Stimulated activated naive CD8-positive, alpha-beta T cell treated with anti-CD3 and anti-CD28 coated beads, Interleukin-15, Interleukin-2, amounts not matched to agents 100 U/mL and 50 U/mL, for 24 hours (primary cell): ENCODE results near the gene TNRC6C.
"Not testable (repeated sequence)": the region's sequence is repeated elsewhere in the genome, so short reads cannot be mapped to it uniquely, and the experiment has no call there.

Experiments
- ATAC-seq: fragments of 150-1000 bp; cut with Tn5 transposase; one replicate; pipeline ENCODE4 v1.10.0; 2021
- DNase-seq: peaks from one replicate; pipeline ENCODE4 v3.0.0; 2021

Gene TNRC6C

DNA sequence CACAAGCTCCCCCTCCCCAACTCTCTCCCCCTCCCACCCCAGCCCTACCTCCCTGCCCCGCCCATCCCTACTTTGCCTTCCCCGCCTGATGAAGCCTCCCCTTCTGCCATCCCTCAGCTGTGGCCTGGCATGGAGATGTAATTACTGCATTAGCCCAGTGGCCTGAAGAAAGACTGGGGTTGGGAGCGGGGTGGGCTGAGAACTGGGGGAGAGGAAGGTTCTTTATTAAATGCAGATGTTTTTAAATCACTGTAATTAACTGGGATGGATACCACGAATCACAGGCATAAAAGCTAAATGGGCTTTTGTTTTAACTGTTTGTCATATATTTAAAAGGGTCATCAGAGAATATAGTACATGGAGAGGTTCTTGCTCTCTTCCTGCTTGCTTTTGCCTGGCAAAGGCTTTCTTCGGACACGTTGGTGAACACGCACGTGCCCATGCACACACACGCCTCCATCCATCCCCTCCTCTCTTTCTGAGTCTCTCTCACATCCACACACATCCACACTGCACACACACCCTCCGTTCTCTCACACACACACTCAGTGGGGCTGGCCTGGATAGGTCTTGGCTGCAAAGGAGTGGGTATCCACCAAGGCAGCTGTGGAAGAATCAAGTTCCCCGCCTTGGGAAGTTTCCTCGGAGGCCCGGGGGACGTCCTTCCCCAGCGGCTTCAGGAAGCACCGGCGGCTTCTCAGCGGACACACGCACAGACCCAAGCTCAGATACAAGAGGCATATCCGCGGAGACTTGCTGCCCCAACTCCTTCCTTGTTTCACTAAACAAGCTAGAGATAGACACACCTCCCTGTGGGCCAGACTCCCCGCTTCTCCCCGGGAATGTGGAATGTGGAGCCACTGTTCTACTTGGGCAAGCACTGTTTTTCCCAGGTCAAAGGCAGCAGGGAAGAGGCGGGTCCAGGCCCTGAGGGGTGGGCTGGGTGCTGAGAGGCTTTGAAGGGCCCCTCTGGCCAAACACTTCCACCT is 27.4 kb upstream of the TNRC6C start:
- no peak for ATAC-seq

DNA sequence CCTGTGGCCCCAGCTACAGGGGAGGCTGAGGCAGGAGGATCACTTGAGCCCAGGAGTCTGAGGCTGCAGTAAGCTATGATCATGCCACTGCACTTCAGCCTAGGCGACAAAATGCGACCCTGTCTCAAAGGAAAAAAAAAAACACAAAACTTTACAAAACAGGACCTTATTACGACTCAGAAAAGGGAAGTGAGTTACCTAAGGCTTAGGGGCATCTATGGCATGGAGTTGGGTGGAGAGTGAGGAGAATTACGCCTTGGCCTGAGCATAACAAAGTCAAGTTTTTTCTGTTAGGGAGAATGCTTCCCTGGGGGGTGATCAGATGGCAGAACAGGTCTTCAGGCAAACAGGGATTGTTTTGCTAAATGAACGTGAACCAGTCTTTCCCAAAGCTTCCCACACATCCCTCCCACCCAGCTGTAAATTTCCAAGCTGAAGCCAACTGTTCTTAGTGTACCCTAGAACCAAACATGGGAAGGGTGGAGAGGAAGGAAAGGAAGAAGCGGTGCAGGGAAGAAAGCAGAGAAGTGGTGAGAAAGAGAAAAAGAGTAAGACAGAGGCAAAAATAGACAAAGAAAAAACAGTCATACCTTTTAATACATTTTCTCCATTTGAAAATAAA is 24.6 kb upstream of the TNRC6C start:
- DNase-seq = no peak
- no peak for ATAC-seq

More for the DNA sequence above, 27.4 kb upstream of the TNRC6C start:
- DNase-seq = no peak

DNA sequence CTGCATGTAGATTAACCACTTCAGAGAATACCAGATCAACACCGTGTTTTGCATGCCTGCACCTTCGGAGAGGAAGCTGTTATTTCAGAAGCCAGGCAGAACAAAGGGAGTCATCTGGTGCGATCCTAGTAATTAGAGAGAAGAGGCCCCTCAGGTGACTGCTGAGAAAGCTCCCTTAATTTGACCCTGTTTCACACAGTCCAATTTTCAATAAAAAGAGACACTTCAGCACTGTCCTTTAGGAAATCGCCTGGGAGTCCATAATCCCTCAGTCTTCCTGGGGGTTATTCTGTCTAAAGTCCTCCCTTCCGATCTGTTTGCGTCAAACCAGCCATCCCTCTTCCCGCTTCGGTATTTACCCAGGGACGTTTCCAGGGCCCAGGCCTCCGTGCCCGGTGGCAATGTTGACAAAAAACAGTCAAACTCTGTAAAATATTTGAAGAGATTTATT is 23.4 kb upstream of the TNRC6C start:
- no peak for ATAC-seq
- no peak for DNase-seq

DNA sequence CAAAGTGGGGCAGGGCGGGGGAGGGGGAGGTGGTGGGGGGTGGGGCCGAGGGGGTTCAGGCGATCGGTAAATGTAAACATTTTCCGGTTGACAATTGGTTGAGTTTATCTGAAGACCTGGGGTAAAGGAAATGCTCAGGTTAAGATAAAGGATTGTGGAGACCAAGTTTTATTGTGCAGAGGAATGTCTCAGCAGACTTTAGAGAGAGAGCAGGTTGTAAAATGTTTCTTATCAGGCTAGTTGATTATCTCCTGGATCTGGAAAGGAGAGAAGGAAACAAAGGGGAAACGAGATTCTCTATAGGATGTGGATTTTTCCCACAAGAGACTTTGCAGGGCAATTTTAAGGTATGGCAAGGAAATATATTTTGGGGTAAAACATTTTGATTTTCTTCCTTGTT is 22.8 kb upstream of the TNRC6C start:
- DNase-seq, ATAC-seq: not testable (repeated sequence)

DNA sequence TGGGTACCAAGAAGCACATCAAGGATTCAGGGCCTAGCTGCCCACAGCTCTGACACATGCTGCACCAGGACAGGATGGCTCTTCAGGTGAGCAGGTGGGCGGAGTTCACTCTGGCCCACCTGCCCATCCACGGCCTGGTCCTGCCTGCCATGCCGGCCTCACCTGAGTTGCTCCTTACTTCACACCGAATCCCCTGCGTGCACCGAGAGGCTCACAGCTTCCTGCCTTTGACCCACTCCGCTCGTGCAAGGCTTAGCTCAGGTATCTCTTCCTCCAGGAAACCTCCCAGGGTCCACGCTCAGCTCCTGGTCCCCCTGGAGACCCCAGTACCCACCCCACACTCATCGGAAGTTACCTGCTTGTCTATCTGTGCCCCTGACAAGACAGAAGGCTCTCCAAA is 21.6 kb upstream of the TNRC6C start:
- ATAC-seq = no peak

DNA sequence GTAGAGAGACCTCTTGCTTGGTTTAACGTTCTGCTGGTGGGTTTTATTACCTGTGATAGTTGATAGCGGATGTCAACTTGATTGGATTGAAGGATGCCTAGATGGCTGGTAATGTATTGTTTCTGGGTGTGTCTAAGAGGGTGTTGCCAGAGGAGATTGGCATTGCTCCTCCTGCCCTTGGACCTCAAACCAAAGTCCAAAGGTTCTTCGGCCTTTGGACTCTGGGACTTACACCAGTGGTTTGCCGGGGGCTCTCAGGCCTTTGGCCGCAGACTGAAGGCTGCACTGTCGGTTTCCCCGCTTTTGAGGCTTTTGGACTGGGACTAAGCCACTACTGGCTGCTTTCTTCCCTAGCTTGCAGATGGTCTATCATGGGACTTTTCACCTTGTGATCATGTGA is 17.5 kb upstream of the TNRC6C start:
- no peak for ATAC-seq
- no peak for DNase-seq

More for the DNA sequence above, 21.6 kb upstream of the TNRC6C start:
- DNase-seq = no peak

DNA sequence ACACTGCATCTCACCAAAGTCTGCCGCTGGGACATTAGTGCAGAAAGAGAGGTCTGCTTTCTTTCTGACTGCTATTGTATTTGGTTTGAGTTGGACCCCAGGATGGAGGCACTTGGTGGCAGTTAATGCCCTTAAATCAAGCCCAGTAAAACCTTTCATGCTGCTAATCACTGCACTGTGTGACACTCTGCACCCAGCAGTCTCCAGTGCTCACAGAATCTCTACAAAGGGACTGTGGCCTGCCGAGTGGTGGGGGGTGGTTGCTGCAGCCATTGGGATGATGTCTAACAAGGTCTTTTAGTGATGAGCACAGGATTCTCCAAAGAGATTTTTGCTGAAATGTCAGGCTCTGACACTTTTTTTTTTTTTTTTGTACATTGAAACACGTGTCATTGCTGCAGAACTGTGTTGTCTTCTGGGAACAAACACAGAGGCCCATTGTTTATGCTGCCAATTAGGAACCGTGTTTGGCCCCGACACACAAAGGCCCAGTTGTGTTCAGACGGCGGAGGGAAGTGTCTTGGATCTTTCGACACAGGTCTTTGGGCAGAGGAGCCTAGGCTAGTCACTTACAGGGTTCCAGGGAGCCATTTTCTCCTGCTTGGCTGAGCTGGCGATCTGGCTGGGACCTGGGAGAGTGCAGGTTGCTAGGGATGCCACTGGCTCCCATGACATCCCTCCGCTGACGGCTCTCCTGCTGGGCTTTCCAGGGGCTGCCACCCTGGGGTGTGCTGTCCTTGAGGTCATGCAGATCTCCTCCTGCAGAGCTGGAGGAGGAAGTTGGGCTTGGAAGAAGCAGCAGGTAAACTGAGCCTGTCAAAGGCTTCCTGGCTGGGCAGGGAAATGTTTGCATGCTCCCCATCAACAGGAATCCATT is 16.2 kb upstream of the TNRC6C start:
- DNase-seq (no peak), ATAC-seq (no peak)

DNA sequence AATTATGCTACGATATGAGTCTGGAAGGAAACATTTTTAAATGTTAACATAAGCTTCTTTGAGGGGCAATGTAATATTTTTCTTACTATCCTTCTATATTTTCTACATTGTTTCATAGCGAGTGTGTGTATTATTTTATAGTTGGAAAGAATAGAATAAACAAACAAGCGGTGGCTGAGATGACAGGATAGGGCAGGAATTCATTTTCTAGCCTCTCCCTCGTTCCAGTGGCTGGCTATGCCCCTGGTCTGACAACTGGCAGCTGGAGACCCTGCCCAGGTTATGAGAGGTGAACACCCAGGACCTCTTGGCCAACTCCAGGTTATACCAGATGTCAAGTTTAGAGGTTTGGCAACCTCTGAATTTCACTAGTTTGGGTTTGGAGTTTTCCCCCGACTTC is 14.5 kb upstream of the TNRC6C start:
- ATAC-seq = no peak
- no peak for DNase-seq

DNA sequence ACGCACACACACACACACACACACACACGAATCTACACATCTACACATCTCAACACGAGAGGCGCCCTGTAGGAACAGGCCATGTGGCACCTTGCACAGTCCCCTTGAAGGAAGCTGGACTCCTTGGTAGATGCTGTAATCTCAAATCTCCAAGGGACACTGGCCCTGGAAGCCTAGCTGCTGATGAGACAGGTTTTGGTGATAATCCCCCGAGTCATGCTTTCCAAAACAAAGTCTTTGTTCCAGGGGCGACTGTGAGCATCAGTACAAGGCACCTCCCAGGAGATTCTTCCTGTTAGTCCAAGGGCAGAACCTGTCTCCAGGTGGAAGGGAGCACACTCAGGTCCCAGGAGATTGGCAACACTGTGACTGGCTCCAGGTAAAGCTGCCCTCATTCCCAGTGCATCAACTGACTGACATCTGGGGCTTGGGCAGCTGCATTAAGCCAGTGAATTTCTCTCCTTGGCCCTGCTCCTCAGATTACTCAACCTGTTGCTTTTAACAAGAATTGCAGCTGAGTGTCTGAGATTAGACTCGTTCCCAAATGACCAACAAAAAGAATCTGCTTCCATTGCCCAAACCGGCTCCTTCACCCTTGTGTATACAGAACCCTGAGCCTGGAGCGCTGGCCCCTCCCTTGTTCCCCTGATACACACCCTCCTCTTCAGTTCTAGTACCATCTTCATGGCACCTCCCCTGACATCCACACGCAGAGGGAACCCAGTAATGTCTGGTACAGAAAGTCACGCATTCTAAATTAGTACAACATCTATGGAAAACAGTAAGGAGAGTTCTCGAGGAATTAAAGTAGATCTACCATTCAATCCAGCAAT is 13.9 kb upstream of the TNRC6C start:
- no peak for DNase-seq
- no peak for ATAC-seq

DNA sequence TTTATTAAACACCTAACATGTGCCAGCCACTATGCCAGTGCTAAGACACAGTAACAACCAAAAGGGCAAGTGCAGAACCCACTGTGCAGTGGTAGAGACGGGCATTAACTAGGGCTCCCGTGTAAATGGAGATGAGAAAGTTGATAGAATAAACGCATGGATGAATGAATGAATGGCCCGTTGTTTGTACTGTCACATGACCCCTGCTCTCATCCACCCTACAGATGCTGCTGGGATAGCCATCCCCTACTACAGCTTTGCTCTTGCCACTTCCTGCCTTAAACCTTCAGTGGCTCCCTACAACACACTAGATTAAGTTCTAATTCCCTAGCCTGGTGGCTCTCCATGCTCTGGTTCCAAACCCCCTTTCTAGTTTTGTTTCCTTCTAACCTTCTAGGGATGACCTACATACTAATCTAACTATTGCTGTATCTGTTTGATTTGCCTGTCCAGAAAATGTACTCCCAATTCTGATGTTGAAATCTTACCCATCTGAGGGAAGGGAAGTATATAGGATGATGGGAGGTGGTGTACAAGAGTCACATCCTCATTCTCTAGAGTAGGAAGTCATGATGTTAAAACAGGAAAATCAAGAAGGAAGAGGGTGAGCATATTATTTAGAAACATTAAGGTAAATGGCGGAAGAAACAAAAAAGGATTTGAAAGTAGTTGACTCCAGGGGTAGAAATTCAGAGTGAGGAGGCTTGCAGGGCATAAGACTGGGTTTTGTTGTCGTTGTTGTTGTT is 11.4 kb upstream of the TNRC6C start:
- DNase-seq (no peak), ATAC-seq (no peak)

DNA sequence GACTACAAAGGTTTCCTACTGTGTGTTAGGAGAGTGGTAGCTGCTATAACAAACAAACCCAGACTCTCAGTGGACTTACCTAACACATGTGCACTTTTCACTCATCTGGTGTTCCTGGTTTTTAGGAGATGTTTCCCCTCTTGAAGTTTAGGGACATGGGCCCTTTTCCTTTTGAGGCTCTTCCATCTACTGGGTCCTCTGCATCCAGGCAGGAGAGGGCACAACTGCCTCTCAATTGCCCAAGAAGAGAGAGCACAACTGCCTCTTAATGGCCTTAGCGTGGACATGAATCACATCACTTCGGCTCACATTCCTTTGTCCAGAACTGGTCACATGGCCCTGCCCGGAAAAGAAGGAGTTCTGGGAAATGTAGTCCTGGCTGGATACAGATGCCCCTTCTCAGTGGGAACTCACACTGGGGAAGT is 9.8 kb upstream of the TNRC6C start:
- ATAC-seq = no peak
- no peak for DNase-seq

DNA sequence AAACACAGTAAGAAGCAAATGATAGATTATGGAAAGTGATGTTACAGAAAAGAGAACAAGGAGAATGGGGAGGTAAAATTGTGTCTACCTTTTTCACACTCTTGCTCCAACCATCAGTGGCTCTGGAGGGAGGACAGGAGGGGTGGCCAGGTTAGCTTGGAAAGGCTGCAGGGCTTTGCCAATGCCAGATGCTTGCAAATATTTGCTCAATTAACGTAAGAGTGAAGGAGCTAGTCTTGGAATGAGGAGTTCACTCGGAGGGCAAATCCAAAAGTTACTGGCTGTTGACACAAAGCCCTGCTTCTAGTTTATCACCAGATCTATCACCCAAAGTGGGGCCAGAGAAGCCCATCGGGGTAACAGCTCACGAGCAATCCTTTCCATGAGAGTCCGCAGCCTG is 7.4 kb upstream of the TNRC6C start:
- ATAC-seq (no peak), DNase-seq (no peak)

DNA sequence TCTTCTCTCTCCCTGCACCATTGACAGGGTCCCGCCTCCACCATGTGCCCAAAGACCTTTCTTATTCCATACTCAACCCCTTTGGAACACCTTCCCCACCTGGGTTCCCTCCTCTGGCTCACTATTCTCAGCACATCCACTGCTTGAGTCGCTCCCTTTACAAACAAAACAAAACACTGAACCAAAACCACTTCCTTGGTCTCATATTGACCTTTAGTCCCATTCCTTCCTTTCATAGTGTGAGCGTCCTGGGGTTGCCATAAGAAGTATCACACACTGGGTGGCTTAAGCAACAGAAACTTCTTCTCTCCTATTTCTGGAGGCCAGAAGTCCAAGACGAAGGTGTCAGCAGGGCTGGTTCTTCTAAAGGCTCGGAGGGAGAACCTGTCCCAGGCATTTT is 6.1 kb upstream of the TNRC6C start:
- peak; percentile 19 for ATAC-seq

DNA sequence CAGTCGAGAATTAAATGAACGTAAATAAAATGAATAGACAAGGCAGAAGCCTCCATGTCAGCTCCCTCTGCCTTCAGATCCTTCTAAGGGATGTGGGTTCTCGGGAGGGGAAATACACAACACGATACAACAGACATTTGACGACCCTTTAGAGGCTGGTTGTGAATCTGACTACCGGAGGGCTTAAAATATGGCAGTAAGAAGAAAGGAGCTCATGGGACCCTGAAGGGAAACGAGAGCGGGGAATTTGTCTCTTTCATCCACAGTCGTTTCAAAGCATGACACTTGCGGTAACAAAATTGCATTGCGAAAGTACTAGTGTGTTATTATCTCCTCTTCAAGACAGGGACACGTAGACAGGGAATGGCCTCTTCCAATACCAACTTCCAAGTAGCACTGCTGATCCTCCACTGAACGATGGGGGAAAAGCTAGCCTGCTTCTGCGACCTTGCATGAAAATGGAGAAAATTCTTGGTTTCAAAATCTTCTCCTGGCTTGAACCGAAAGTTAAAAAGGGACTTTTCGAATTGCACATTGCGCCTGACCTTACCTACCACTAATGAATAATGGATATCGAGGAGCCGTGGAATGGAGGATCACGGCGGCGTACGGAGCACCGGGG is 1.2 kb upstream of the TNRC6C start:
- no peak for DNase-seq

More for the DNA sequence above, 6.1 kb upstream of the TNRC6C start:
- DNase-seq = no peak

DNA sequence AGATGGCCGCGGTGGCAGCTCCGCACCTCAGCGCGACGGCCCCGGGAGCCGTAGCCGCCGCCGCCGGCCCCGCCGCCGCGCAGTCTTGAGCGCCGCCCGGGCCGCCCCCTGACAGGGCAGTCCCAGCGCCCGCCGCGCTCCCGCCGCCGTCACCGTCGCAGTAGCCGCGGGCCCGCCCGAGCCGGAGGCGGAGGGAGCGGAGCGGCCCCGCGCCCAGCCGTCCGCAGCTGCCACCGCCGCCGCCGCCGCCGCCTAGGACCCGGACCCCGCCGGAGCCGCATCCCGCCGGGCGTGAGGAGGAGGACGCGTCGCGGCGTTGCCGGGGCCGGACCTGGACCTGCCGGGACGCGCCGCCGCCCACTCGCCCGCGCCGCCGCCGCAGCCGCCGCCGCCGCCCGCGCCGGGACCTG is 218 bp downstream of the TNRC6C start:
- DNase-seq = no peak
- no peak for ATAC-seq

More for the DNA sequence above, 1.2 kb upstream of the TNRC6C start:
- no peak for ATAC-seq

DNA sequence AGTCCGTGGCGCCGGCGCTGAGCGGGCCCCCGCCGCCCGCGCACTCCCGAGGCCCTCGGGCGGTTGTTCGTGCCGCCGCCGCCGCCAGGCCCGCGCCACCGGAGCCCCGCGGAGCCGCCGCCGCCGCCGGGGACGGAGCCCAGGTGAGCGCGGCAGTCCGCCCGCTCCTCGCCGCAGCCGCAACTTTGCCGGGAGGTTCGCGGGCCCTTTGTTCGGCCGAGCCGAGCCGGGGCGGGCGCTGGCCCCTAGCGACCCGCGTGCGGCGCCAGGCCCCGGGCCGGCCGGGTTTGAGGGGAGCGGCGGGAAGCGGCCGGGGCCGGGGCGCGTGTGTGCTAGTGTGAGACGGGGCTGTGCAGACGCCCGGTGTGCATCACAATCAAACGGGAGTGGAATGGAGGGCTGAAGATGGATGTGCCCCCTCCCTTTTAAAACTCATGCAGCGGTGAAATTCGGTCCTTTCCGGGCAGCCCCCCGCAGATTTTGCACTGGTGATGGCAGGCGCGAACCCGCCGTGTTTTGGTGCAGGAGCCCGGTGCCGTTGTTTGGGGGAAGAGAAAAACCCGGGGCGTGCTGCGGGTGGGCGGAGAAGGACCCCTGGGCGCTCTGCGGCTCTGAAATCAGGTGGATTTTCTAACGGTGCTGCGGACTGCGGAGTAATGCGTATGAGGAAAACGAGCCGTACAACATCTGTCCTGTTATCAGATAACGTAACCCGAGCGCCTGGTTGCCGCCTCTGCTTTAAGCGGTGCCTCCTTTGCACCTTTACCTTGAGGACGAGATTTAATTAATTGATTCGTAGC is 823 bp downstream of the TNRC6C start:
- DNase-seq = peak; percentile 47

DNA sequence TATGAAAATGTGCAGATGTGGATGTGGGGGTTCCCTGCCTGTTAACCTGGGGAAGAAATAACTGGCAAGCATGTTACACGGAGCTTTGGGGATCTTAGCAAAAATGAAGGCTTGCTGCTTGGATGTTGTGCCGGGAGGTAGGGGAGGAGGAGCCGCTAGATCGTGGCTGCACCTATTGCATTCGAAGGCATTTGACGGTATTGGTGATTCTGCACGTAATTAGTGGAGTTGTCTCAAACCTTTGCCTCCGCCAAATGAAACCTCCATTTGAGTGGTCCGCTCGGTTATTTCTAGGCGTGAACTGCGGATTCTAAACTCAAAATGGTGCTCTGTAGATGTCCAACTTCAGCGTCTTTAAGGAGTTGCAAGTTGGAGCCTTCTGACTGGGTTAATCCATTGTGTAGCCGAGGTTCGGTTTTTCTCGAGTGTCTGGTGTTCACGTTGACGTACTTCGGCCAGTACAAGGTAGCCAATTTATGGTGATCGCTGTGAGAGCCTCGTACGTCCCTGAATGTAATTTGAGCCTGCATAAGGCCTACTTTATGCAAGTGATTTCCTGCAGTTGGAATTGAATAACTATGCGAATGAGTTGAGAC is 1.5 kb downstream of the TNRC6C start:
- DNase-seq (peak; percentile 24), ATAC-seq (no peak)

More for the DNA sequence above, 823 bp downstream of the TNRC6C start:
- ATAC-seq = no peak

DNA sequence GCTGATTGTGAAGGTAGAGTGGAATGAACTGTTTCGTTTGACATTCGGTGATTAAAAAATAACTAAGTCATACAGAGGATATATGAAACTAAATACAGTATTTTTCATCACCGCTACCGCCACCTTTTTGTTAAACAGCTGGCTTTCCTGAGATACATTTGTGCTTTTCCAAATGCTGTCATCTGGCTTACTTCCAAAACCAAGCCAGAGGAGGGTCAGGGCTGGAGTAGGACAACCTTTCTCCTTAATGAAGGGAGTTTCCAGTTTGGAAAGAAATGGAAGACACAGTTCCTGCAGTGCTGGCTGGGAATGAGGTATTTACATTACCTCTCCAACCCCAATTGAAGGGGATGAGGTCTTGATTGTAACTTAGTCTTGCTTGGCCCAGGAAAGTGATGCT is 3.2 kb downstream of the TNRC6C start:
- DNase-seq (no peak), ATAC-seq (no peak)

DNA sequence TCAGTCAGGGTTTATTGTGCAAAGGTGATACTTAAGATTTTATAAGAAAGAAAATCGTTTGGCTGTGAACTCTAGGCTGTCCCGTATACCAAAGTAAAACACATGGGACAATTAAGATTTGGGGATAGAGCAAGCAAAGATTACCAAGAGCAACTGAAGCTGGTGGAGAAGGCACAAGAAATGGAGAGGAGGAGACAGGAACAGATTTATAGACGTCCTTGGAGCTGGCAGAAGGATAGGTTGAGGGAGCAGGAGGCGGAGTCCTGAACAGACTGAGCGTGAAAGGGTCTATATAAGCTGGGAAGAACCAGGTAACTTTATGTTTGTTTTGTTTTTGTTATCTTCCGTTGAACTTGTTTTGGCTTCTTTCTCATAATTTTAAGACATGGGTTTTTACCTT is 3.8 kb downstream of the TNRC6C start:
- DNase-seq (no peak), ATAC-seq (no peak)
